ENCODE results near the gene MT1E. TPM values are rescaled to one million over a fixed set of nuclear protein-coding genes. Genes with fewer than 3 reads are reported as not detected.
"Not testable (repeated sequence)": the region's sequence is repeated elsewhere in the genome, so short reads cannot be mapped to it uniquely, and the experiment has no call there.

Gene MT1E
- total RNA-seq, 2 donors from 2014 or later = 106 to 214 TPM

GRCh38 chr16:56672761-56673536 lies 47.4 kb downstream of the MT1E start:
- DNase-seq (ENCODE audit: low spot score) (no peak), ATAC-seq (ENCODE audit: insufficient number of reproducible peaks, low FRiP score, low read depth) (no peak)
- Histone ChIP-seq H3K27me3 (replicated peaks; ENCODE audit: insufficient read depth) (peaks cover 22% of the 10 kb centered on the region), H3K27ac (no peak overlapping the region), H3K4me1 (ENCODE audit: control insufficient read depth in 1 of 2, low read depth in 2 of 2) (peaks cover 5 to 21% of the 10 kb centered on the region in 2 donors), H3K4me3 (no peak overlapping the region), H3K9me3 (no peaks in the 10 kb centered on the region), H3K36me3 (no peaks in the 10 kb centered on the region)
- no peak for TF ChIP-seq CTCF (IDR thresholded peaks at IDR 0.05)

GRCh38 chr16:56673921-56674320 lies 48.3 kb downstream of the MT1E start:
- ATAC-seq (ENCODE audit: insufficient number of reproducible peaks, low FRiP score, low read depth) (no peak), DNase-seq (ENCODE audit: low spot score) (no peak)
- Histone ChIP-seq H3K36me3 (no peaks in the 10 kb centered on the region), H3K9me3 (no peaks in the 10 kb centered on the region), H3K27ac (no peak overlapping the region), H3K4me3 (no peak overlapping the region), H3K4me1 (ENCODE audit: control insufficient read depth in 1 of 2, low read depth in 2 of 2) (peaks cover 4 to 17% of the 10 kb centered on the region in 2 donors), H3K27me3 (replicated peaks; ENCODE audit: insufficient read depth) (peaks cover 16% of the 10 kb centered on the region)
- peak; percentile 61 for TF ChIP-seq CTCF (IDR thresholded peaks at IDR 0.05)

GRCh38 chr16:56674570-56674969 lies 49.0 kb downstream of the MT1E start:
- DNase-seq (ENCODE audit: low spot score); ATAC-seq (ENCODE audit: insufficient number of reproducible peaks, low FRiP score, low read depth); H3K27ac ChIP-seq; H3K4me3 ChIP-seq; H3K36me3 ChIP-seq; H3K9me3 ChIP-seq: not testable (repeated sequence)
- Histone ChIP-seq H3K27me3 (replicated peaks; ENCODE audit: insufficient read depth) (peaks cover 15% of the 10 kb centered on the region), H3K4me1 (ENCODE audit: control insufficient read depth in 1 of 2, low read depth in 2 of 2) (peaks cover 4 to 12% of the 10 kb centered on the region in 2 donors)

- H3K4me3 ChIP-seq = peak overlapping the region; percentile 59
- ATAC-seq (ENCODE audit: insufficient number of reproducible peaks, low FRiP score, low read depth) (no peak), DNase-seq (ENCODE audit: low spot score) (no peak)
- H3K27ac ChIP-seq = no peak overlapping the region
- peaks cover 9% of the 10 kb centered on the region for H3K27me3 ChIP-seq (replicated peaks; ENCODE audit: insufficient read depth)
- no peaks in the 10 kb centered on the region for H3K36me3 ChIP-seq
- no peaks in the 10 kb centered on the region for H3K9me3 ChIP-seq
- H3K4me1 ChIP-seq (ENCODE audit: control insufficient read depth in 1 of 2, low read depth in 2 of 2) = peaks cover 4 to 8% of the 10 kb centered on the region in 2 donors
- TF ChIP-seq CTCF (IDR thresholded peaks at IDR 0.05) = no peak
These were observed 50.2 kb downstream of the MT1E start for GRCh38 chr16:56675685-56676210.

Other genes with a start within 250 kb of the MT1E start
- gene AMFR, start 200.2 kb upstream of the MT1E start, total RNA-seq = 100 to 1,000 TPM; 153 to 209 TPM
- gene NUDT21, start 174.4 kb upstream of the MT1E start, total RNA-seq = 10 to 100 TPM; 43.5 to 52.3 TPM
- gene OGFOD1, start 174.2 kb upstream of the MT1E start, total RNA-seq = 10 to 100 TPM; 43.3 to 71.7 TPM
- 10 to 100 TPM; 33.3 to 39.3 TPM for gene BBS2, start 105.8 kb upstream of the MT1E start, total RNA-seq
- gene MT4, start 60.7 kb upstream of the MT1E start, total RNA-seq = not detected
- gene MT3, start 36.3 kb upstream of the MT1E start, total RNA-seq = not detected
- 100 to 1,000 TPM; 107 to 185 TPM for gene MT2A, start 17.2 kb upstream of the MT1E start, total RNA-seq
- 10 to 100 TPM; 23.2 to 53.6 TPM for gene MT1M, start 6.9 kb downstream of the MT1E start, total RNA-seq
- 100 to 1,000 TPM in 1 of 2 donors, 1 to 10 TPM in 1; 6.5 to 168 TPM for gene MT1A, start 12.9 kb downstream of the MT1E start, total RNA-seq
- gene MT1B, start 26.1 kb downstream of the MT1E start, total RNA-seq = not detected
- 1 to 10 TPM; 3.1 to 3.9 TPM for gene MT1F, start 32.2 kb downstream of the MT1E start, total RNA-seq
- 10 to 100 TPM in 1 of 2 donors, not detected in 1; 34.7 TPM for gene MT1G, start 42.3 kb downstream of the MT1E start, total RNA-seq
- not detected for gene MT1H, start 44.0 kb downstream of the MT1E start, total RNA-seq
- gene MT1X, start 56.7 kb downstream of the MT1E start, total RNA-seq = 100 to 1,000 TPM; 308 to 320 TPM
- gene NUP93, start 104.3 kb downstream of the MT1E start, total RNA-seq = 10 to 100 TPM; 25.7 to 38.7 TPM
- gene SLC12A3, start 239.4 kb downstream of the MT1E start, total RNA-seq = not detected